Measurements from ENCODE around the gene MFAP3.
"Not testable (repeated sequence)": the region's sequence is repeated elsewhere in the genome, so short reads cannot be mapped to it uniquely, and the experiment has no call there.

Gene MFAP3

DNA sequence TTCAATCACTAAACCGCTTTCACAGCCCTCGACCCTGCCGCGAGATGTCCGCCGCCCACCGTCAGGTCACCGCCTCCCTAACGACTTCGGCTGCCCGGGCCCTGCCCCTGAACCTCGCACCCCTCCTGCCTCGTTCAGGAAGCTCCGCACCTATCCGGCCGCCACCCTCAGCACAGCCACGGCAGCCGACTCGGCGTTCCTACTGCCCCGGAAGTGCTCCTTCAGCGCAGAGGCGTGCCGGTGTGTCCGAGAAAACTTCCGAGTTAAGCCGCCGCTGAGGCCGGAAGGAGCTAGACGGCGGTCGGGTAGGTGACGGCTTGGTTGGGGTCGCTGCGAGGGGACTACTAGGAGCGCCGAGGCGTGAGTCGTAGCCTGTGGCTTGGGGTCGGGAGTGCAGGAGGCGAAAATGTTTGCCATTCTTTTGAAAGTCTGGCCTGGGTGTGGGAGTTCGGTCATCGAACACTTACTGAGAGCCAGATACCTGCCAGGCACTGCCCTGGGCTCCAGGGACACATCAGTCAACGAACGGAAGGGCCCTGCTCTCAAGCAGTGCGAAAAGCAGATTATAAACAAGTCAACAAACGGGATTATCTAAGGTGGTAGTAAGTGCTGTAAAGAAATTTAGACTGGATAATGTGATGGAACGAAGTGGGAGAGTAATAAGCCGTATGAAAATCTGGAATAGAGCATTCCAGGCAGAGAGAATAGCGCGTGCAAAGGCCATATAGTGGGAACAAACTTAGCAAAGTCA, at the start of gene MFAP3, which contains the start of gene FAM114A2:
TSS of gene MFAP3 (plus strand) at position 261 of the 751 bp plus-strand sequence. CDS start 10,756 bp downstream, outside the sequence.
TSS of gene FAM114A2 (minus strand) at position 204 of the 751 bp plus-strand sequence. CDS start 3,957 bp downstream, outside the sequence.
- Histone ChIP-seq H3K4me1 (peaks cover 7% of the 10 kb centered on the region), H3K9me3 (no peaks in the 10 kb centered on the region), H3K36me3 (replicated peaks) (no peaks in the 10 kb centered on the region), H3K27me3 (ENCODE audit: low read depth) (no peaks in the 10 kb centered on the region), H3K4me3 (peak within 1 kb of the TSS; percentile 85)
- peak; percentile 84 to 93 for DNase-seq (ENCODE audit: low spot score in 2 of 2)
- in situ Hi-C loops (cut with MboI; ENCODE audit: low sequenced_read_pairs) = no loop called here

DNA sequence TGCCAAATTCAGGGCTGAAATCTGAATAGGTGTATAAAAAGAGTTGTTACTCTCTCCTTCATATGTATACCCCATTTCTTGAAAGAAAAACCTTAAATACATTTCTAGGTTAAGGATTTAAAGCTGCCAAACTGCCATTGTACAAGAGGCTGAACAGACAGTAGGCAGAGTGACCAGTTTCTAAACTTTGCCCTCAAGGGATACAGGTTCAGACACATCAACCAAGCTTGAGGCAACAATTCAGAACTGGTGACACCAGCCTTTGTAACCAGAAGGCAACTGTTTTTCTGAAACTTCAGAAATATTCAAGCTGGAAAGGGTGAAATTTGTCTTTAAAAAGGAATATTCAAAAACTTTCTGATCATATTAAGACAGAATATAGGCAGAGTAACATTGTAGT, 47.6 kb upstream of the MFAP3 start:
- H3K9me3 ChIP-seq = no peaks in the 10 kb centered on the region
- no peak overlapping the region for H3K4me3 ChIP-seq
- no peaks in the 10 kb centered on the region for H3K27me3 ChIP-seq (ENCODE audit: low read depth)
- H3K36me3 ChIP-seq (replicated peaks) = 0 out of 2 replicates have a peak, but pooled peaks cover 4% of the 10 kb centered on the region
- in situ Hi-C loops (cut with MboI; ENCODE audit: low sequenced_read_pairs) = loop anchor here (25.0 kb wide), 1 partner anchor 621 kb away; no protein-coding TSS in a partner anchor
- H3K4me1 ChIP-seq = no peaks in the 10 kb centered on the region
- no peak for DNase-seq (ENCODE audit: low spot score in 2 of 2)

DNA sequence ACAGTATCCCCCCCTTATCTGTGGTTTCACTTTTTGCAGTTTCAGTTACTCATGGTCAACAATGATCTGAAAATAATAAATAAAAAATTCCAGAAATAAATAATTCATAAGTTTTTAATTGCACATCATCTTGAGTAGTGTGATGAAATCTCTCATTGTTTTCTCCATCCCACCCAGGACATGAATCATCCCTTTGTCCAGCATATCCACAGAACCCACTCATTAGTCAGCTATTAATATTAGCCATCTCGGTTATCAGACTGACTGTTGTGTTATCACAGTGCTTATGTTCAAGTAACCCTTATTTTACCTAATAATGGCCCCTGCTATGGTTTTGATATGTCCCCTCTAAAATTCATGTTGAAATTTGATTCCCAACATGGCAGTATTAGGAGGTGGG, 40.8 kb upstream of the MFAP3 start:
- Histone ChIP-seq H3K4me1 (no peaks in the 10 kb centered on the region), H3K9me3 (no peaks in the 10 kb centered on the region), H3K27me3 (ENCODE audit: low read depth) (no peaks in the 10 kb centered on the region), H3K36me3 (replicated peaks) (peaks cover 4% of the 10 kb centered on the region; the same call in 1 of the 2 replicates), H3K4me3 (no peak overlapping the region)
- DNase-seq (ENCODE audit: low spot score in 2 of 2) = no peak
- in situ Hi-C loops (cut with MboI; ENCODE audit: low sequenced_read_pairs) = loop anchor here (25.0 kb wide), 1 partner anchor 614 kb away; no protein-coding TSS in a partner anchor

DNA sequence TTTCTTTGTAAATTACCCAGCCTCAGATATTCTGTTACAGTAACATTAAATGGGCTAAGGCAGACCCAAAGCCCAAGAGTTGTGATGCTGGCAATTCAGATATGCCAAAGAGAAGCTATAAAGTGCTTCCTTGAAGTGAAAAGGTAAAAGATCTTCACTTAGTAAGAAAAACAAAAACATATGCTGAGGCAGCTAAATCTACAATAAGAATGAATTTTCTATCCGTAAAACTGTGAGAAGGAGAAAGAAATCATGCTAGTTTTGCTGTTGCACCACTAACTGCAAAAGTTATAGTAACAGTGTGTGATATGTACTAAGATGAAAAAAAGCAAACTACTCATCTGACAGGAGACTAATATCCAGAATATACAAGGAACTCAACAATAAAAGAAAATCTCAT, 40.0 kb upstream of the MFAP3 start:
- no peak overlapping the region for H3K4me3 ChIP-seq
- no peak for DNase-seq (ENCODE audit: low spot score in 2 of 2)

DNA sequence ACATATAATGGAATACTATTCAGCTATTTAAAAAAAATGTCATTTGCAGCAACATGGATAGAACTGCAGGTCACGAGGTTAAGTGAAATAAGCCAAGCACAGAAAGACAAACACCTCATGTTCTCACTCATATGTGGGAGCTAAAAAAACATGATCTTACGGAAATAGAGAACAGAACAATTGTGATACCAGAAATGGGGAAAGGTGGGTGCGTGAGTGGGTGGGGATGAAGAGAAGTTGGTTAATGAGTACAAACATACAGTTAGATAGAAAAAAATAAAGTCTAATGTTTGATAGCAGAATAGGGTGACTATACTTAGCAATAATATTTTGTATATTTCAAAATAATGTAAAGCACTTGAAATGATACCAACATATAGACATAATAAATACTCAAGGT, 38.8 kb upstream of the MFAP3 start:
- H3K4me3 ChIP-seq = no peak overlapping the region
- H3K9me3 ChIP-seq = no peaks in the 10 kb centered on the region
- no peak for DNase-seq (ENCODE audit: low spot score in 2 of 2)
- H3K27me3 ChIP-seq (ENCODE audit: low read depth) = no peaks in the 10 kb centered on the region
- in situ Hi-C loops (cut with MboI; ENCODE audit: low sequenced_read_pairs) = loop anchor here (25.0 kb wide), 1 partner anchor 612 kb away; no protein-coding TSS in a partner anchor
- no peaks in the 10 kb centered on the region; the same call in 1 of the 2 replicates for H3K36me3 ChIP-seq (replicated peaks)
- H3K4me1 ChIP-seq = no peaks in the 10 kb centered on the region

More for the DNA sequence above, 40.0 kb upstream of the MFAP3 start:
- Histone ChIP-seq H3K27me3 (ENCODE audit: low read depth) (no peaks in the 10 kb centered on the region), H3K36me3 (replicated peaks) (peaks cover 4% of the 10 kb centered on the region; the same call in 1 of the 2 replicates), H3K9me3 (no peaks in the 10 kb centered on the region), H3K4me1 (no peaks in the 10 kb centered on the region)
- in situ Hi-C loops (cut with MboI; ENCODE audit: low sequenced_read_pairs) = loop anchor here (25.0 kb wide), 1 partner anchor 614 kb away; no protein-coding TSS in a partner anchor

DNA sequence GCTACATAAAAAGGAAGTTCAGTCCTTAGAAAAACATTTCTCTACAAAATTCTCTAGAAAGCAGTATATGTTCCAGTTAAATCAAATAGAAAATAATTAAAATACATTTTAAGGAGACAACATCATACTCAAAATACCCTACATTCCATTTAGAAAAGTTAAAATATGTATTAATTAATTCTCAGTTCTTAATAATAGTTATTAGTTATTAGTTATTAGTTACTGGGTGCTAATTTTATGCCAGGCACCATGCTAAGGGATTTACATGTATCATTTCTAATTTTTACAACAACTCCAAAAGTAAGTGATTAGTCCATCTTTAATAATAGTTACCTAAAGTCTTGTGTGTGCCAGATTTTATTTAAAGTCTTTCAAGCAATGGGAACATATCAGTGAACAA, 38.1 kb upstream of the MFAP3 start:
- H3K4me1 ChIP-seq = no peaks in the 10 kb centered on the region
- no peak for DNase-seq (ENCODE audit: low spot score in 2 of 2)
- no peak overlapping the region for H3K4me3 ChIP-seq
- no peaks in the 10 kb centered on the region; the same call in 1 of the 2 replicates for H3K36me3 ChIP-seq (replicated peaks)
- in situ Hi-C loops (cut with MboI; ENCODE audit: low sequenced_read_pairs) = no loop called here
- no peaks in the 10 kb centered on the region for H3K9me3 ChIP-seq
- no peaks in the 10 kb centered on the region for H3K27me3 ChIP-seq (ENCODE audit: low read depth)

DNA sequence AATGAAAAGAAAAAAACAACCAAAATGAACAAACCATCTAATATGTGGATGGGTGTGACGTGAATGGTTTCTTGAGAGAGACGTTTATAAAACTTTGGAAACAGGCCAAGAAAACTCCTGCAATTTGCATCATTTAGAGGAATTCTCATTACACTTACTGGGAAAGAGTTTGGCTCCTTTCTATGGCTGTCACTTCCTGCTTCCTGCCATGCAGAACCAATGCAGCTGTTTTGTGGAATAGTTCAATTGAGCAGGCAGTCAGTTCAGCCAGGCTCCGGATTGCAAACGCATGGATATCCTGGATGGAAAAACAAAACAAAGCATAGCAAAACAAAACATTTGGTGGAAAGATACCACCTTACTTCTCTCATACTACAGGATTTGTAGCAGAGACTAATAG, 36.7 kb upstream of the MFAP3 start:
- in situ Hi-C loops (cut with MboI; ENCODE audit: low sequenced_read_pairs) = no loop called here

DNA sequence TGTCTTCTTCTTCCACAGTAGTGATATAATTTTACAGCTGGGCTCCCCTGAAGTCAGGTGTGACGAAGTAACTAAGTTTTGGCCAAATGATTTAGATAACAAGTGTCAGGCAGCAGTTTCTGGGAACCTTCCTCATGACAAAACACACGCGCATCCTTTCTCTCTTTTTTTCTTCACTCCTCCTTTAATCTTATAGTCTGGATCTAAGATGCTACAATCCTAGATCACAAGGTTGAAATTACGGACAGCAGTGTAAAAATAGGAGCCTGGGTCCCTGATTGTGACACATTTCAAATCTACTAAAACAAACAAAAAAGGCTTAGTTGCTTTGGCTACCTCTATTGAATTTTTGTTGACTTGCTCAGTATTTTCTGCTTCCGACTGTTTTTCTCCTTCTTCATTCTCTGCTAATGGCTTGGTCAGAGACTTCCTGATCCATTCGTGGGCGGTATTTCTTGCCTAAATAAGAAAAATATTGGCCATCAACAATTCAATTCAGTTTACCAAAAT, 36.2 kb upstream of the MFAP3 start:
- in situ Hi-C loops (cut with MboI; ENCODE audit: low sequenced_read_pairs) = no loop called here
- DNase-seq (ENCODE audit: low spot score in 2 of 2) = no peak

More for the DNA sequence above, 36.7 kb upstream of the MFAP3 start:
- no peaks in the 10 kb centered on the region for H3K27me3 ChIP-seq (ENCODE audit: low read depth)
- H3K4me1 ChIP-seq = no peaks in the 10 kb centered on the region
- no peak overlapping the region for H3K4me3 ChIP-seq
- H3K36me3 ChIP-seq (replicated peaks) = no peaks in the 10 kb centered on the region; the same call in 1 of the 2 replicates
- no peaks in the 10 kb centered on the region for H3K9me3 ChIP-seq
- DNase-seq (ENCODE audit: low spot score in 2 of 2) = no peak

DNA sequence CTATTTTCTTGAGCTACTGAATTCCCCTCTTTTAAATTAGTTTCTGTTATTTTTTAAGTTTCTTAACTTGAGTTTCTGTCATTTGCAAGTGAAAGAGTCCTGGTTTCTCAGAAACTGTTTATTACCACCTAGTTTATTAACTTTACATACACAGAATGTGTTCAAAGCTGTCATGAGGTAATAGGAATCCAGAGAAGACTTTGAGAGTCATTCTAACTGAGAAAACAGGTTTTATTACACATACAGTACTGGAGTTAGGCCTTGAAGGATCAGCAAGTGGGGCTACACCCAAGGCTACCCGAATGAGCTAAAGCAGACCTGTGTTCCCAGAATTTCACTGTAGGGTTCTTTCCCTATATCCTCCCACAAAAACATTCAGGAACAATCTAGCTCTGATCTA, 33.1 kb upstream of the MFAP3 start:
- no peaks in the 10 kb centered on the region for H3K9me3 ChIP-seq
- in situ Hi-C loops (cut with MboI; ENCODE audit: low sequenced_read_pairs) = no loop called here
- no peak overlapping the region for H3K4me3 ChIP-seq
- no peak for DNase-seq (ENCODE audit: low spot score in 2 of 2)
- H3K4me1 ChIP-seq = no peaks in the 10 kb centered on the region
- no peaks in the 10 kb centered on the region; the same call in 1 of the 2 replicates for H3K36me3 ChIP-seq (replicated peaks)
- no peaks in the 10 kb centered on the region for H3K27me3 ChIP-seq (ENCODE audit: low read depth)

More for the DNA sequence above, 36.2 kb upstream of the MFAP3 start:
- Histone ChIP-seq H3K4me1 (no peaks in the 10 kb centered on the region), H3K27me3 (ENCODE audit: low read depth) (no peaks in the 10 kb centered on the region), H3K36me3 (replicated peaks) (no peaks in the 10 kb centered on the region; the same call in 1 of the 2 replicates), H3K9me3 (no peaks in the 10 kb centered on the region), H3K4me3 (no peak overlapping the region)

DNA sequence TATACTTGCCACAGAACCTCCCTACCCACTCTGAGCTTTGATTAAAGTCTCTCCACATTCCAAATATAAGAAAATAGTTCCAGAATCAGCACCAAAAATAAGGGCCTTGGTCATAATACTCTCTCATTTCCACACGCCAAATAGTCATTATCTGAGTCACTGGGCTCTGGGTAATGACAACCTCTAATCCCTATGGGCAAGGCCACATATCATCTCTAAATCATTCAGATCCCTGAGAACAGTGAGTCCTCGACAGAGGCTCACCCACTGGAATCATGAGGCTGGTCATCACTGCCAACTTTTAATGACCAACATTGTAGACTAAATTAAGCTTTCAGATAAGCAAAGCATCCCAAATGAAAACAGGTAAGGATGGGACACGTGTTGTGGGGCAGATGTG, 28.1 kb upstream of the MFAP3 start:
- H3K9me3 ChIP-seq = no peaks in the 10 kb centered on the region
- no peak for DNase-seq (ENCODE audit: low spot score in 2 of 2)
- no peaks in the 10 kb centered on the region for H3K27me3 ChIP-seq (ENCODE audit: low read depth)
- H3K36me3 ChIP-seq (replicated peaks) = no peaks in the 10 kb centered on the region
- H3K4me1 ChIP-seq = no peaks in the 10 kb centered on the region
- in situ Hi-C loops (cut with MboI; ENCODE audit: low sequenced_read_pairs) = no loop called here
- H3K4me3 ChIP-seq = no peak overlapping the region

DNA sequence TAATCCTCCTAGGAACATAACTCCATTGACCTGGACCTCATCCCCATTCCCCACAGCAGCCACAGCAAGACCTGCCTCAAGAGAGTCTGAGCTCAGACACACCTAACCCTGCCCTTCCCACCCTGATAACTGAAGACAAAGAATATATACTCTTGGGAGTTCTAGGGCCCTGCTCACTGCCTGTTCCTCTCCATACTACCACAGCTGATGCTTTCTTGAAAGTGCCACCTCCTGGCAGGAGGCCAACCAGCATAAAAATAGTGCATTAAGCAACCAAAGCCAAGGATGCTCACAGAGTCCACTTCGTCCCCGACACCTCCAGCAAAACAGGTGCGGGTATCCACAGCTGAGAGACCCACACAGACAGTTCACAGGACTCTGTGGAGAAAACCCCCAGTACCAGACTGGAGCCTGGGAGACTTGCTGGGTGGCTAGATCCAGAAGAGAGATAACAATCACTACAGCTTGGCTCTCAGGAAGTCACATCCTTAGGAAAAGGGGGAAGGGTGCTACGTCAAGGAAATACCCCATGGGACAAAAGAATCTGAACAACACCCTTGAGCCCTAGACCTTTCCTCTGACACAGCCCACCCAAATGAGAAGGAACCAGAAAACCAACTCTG, 23.6 kb upstream of the MFAP3 start:
- Histone ChIP-seq H3K4me3 (no peak overlapping the region), H3K27me3 (ENCODE audit: low read depth) (no peaks in the 10 kb centered on the region), H3K36me3 (replicated peaks) (no peaks in the 10 kb centered on the region), H3K4me1 (no peaks in the 10 kb centered on the region), H3K9me3 (no peaks in the 10 kb centered on the region)
- DNase-seq (ENCODE audit: low spot score in 2 of 2) = no peak
- in situ Hi-C loops (cut with MboI; ENCODE audit: low sequenced_read_pairs) = no loop called here

DNA sequence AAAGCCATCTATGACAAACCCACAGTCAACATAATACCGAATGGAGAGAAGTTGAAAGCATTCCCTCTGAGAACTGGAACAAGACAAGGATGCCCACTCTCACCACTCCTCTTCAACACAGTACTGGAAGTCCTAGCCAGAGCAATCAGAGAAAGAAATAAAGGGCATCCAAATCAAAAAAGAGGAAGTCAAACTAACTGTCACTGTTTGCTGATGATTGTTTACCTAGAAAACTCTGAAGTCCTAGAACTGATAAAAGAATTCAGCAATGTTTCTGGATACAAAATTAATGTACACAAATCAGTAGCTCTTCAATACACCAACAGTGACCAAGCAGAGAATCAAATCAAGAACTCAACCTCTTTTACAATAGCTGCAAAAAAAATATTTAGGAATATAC, 19.8 kb upstream of the MFAP3 start:
- H3K9me3 ChIP-seq; H3K4me1 ChIP-seq; in situ Hi-C loops (cut with MboI; ENCODE audit: low sequenced_read_pairs); H3K27me3 ChIP-seq (ENCODE audit: low read depth); H3K36me3 ChIP-seq (replicated peaks); H3K4me3 ChIP-seq; DNase-seq (ENCODE audit: low spot score in 2 of 2): not testable (repeated sequence)

DNA sequence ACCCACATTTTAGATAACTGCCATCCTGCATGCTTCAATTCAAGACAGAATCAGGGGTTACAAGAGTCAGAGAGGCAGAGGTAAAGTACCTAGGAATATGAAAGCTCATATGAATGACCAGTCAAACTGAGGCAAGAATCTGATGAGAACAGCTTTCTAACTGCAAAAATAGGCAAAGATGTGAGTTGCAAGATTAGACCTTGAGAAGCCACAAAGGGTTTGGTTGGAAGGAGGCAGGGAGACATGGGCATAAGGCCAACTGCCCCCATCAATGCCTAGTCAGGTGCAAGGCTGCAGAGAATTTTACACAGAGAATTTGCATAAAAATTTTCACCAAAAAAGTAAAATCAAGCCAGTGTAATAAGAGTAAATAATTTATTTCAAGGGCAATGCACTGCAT, 12.8 kb upstream of the MFAP3 start:
- H3K4me1 ChIP-seq = no peaks in the 10 kb centered on the region; the same call in 1 of the 2 replicates
- H3K9me3 ChIP-seq = no peaks in the 10 kb centered on the region
- DNase-seq (ENCODE audit: low spot score in 2 of 2) = no peak
- H3K4me3 ChIP-seq = no peak overlapping the region
- in situ Hi-C loops (cut with MboI; ENCODE audit: low sequenced_read_pairs) = no loop called here
- no peaks in the 10 kb centered on the region for H3K27me3 ChIP-seq (ENCODE audit: low read depth)
- H3K36me3 ChIP-seq (replicated peaks) = peaks cover 8% of the 10 kb centered on the region
